ENCODE data around the gene PRRG3. TPM values are rescaled to one million over a fixed set of nuclear protein-coding genes. Genes with fewer than 3 reads are reported as not detected.

PRRG3 gene
- not detected in 2 replicates for total RNA-seq (2022)
- Bru-seq, nascent RNA = not detected
- not detected for BruChase-seq, experiment 1, labeled RNA remaining after a 6-hour chase
- not detected for BruChase-seq, experiment 2, labeled RNA remaining after a 2-hour chase
- long read RNA-seq = 0 reads

GRCh38 chrX:151694661-151695582 is at the start of gene PRRG3:
PRRG3 (plus strand) TSS chrX:151695458; CDS start chrX:151698815, 3,357 bp downstream.
- Mint-ChIP-seq H3K4me1 (ENCODE audit: insufficient read depth, unreplicated experiment) (no peaks in the 10 kb centered on the region), H3K27me3 (ENCODE audit: insufficient read depth, unreplicated experiment) (no peaks in the 10 kb centered on the region), H3K27ac (ENCODE audit: low read depth, unreplicated experiment) (no peak within 1 kb of the TSS), H3K4me3 (ENCODE audit: unreplicated experiment) (no peak within 1 kb of the TSS), H3K36me3 (ENCODE audit: insufficient read depth, unreplicated experiment) (peaks cover 6% of the 10 kb centered on the region), H3K9me3 (ENCODE audit: unreplicated experiment) (no peaks in the 10 kb centered on the region)
- CTCF ChIA-PET = interaction anchor here (0.5 kb wide), 1 partner anchor 12 kb away, joined by 3 read pairs; no protein-coding TSS in a partner anchor
- no peak for TF ChIP-seq CTCF (IDR thresholded peaks at IDR 0.05; ENCODE audit: unreplicated experiment)
- intact Hi-C loops (cut with micrococcal nuclease) = no loop called here
- no peak for DNase-seq (ENCODE audit: unreplicated experiment)
- POLR2A ChIA-PET = no interaction called here
- BruUV-seq (replicated peaks) = no TSS peak

- H3K9me3 Mint-ChIP-seq (ENCODE audit: unreplicated experiment) = peaks cover 1% of the 10 kb centered on the region
- CTCF ChIA-PET = interaction anchor here (0.6 to 3.5 kb wide), 3 partner anchors 60 to 580 kb away, joined by 3 to 17 read pairs (median 3); no protein-coding TSS in a partner anchor
- no peak overlapping the region for H3K27ac Mint-ChIP-seq (ENCODE audit: low read depth, unreplicated experiment)
- no peaks in the 10 kb centered on the region for H3K36me3 Mint-ChIP-seq (ENCODE audit: insufficient read depth, unreplicated experiment)
- BruUV-seq (replicated peaks) = no TSS peak
- no peak for DNase-seq (ENCODE audit: unreplicated experiment)
- POLR2A ChIA-PET = interaction anchor here (0.8 kb wide), 1 partner anchor 79 kb away, joined by 3 read pairs; no protein-coding TSS in a partner anchor
- peaks cover 4% of the 10 kb centered on the region for H3K4me1 Mint-ChIP-seq (ENCODE audit: insufficient read depth, unreplicated experiment)
- intact Hi-C loops (cut with micrococcal nuclease) = no loop called here
- no peak for TF ChIP-seq CTCF (IDR thresholded peaks at IDR 0.05; ENCODE audit: unreplicated experiment)
- H3K4me3 Mint-ChIP-seq (ENCODE audit: unreplicated experiment) = no peak overlapping the region
- H3K27me3 Mint-ChIP-seq (ENCODE audit: insufficient read depth, unreplicated experiment) = no peaks in the 10 kb centered on the region
Measured at GRCh38 chrX:151675121-151675746, 20.0 kb upstream of the PRRG3 start.

- no peaks in the 10 kb centered on the region for H3K9me3 Mint-ChIP-seq (ENCODE audit: unreplicated experiment)
- H3K27me3 Mint-ChIP-seq (ENCODE audit: insufficient read depth, unreplicated experiment) = no peaks in the 10 kb centered on the region
- no peak overlapping the region for H3K4me3 Mint-ChIP-seq (ENCODE audit: unreplicated experiment)
- BruUV-seq (replicated peaks) = no TSS peak
- no peaks in the 10 kb centered on the region for H3K36me3 Mint-ChIP-seq (ENCODE audit: insufficient read depth, unreplicated experiment)
- no peak for DNase-seq (ENCODE audit: unreplicated experiment)
- TF ChIP-seq CTCF (IDR thresholded peaks at IDR 0.05; ENCODE audit: unreplicated experiment) = no peak
- intact Hi-C loops (cut with micrococcal nuclease) = no loop called here
- ChIA-PET CTCF (no interaction called here), POLR2A (no interaction called here)
- peaks cover 6% of the 10 kb centered on the region for H3K4me1 Mint-ChIP-seq (ENCODE audit: insufficient read depth, unreplicated experiment)
- H3K27ac Mint-ChIP-seq (ENCODE audit: low read depth, unreplicated experiment) = no peak overlapping the region
Measured at GRCh38 chrX:151676196-151676595, 19.1 kb upstream of the PRRG3 start.

- no TSS peak for BruUV-seq (replicated peaks)
- ChIA-PET POLR2A (no interaction called here), CTCF (interaction anchor here (0.5 to 2.7 kb wide), 6 partner anchors 17 to 908 kb away, joined by 3 to 14 read pairs (median 6); no protein-coding TSS in a partner anchor)
- intact Hi-C loops (cut with micrococcal nuclease) = no loop called here
- H3K27ac Mint-ChIP-seq (ENCODE audit: low read depth, unreplicated experiment) = no peak overlapping the region
- TF ChIP-seq CTCF (IDR thresholded peaks at IDR 0.05; ENCODE audit: unreplicated experiment) = no peak
- no peak for DNase-seq (ENCODE audit: unreplicated experiment)
- no peaks in the 10 kb centered on the region for H3K27me3 Mint-ChIP-seq (ENCODE audit: insufficient read depth, unreplicated experiment)
- no peaks in the 10 kb centered on the region for H3K9me3 Mint-ChIP-seq (ENCODE audit: unreplicated experiment)
- peaks cover 6% of the 10 kb centered on the region for H3K4me1 Mint-ChIP-seq (ENCODE audit: insufficient read depth, unreplicated experiment)
- H3K4me3 Mint-ChIP-seq (ENCODE audit: unreplicated experiment) = no peak overlapping the region
- H3K36me3 Mint-ChIP-seq (ENCODE audit: insufficient read depth, unreplicated experiment) = no peaks in the 10 kb centered on the region
Measured at GRCh38 chrX:151679798-151680402, 15.4 kb upstream of the PRRG3 start.
